DOHH2 (cell line): Measurements from ENCODE around the gene RAB3C.

Source experiments
- H3F3A ChIP-seq: fragments of 200-600 bp; sonication (generic), shearing (Covaris generic); 2 replicates; pipeline ENCODE4 v1.6.0; 2016; ENCODE audit warnings: antibody characterized with exemption, mild to moderate bottlenecking; ENCODE audit not compliant: control insufficient read depth, insufficient read depth
- H3K27ac ChIP-seq: fragments of 200-600 bp; sonication (generic); 2 replicates; pipeline ENCODE4 v1.5.1; 2014; ENCODE audit warnings: low read depth, mild to moderate bottlenecking, low read length, moderate library complexity
- H3K27me3 ChIP-seq: fragments of 200-600 bp; sonication (generic); 2 replicates; pipeline ENCODE4 v1.6.1; 2014; ENCODE audit warnings: mild to moderate bottlenecking, low read length, mixed read lengths; ENCODE audit not compliant: control insufficient read depth
- H3K36me3 ChIP-seq: fragments of 200-600 bp; sonication (generic); 2 replicates; pipeline ENCODE4 v1.6.1; 2014; ENCODE audit warnings: mild to moderate bottlenecking, low read length, moderate library complexity, mixed read lengths; ENCODE audit not compliant: control insufficient read depth
- H3K4me1 ChIP-seq: fragments of 200-600 bp; sonication (generic); 2 replicates; pipeline ENCODE4 v1.6.1; 2014; ENCODE audit warnings: mild to moderate bottlenecking, low read length, mixed read lengths; ENCODE audit not compliant: control insufficient read depth
- H3K4me2 ChIP-seq: fragments of 200-600 bp; sonication (generic); 2 replicates; pipeline ENCODE4 v1.6.0; 2014; ENCODE audit warnings: mild to moderate bottlenecking, low read length, moderate library complexity
- H3K4me3 ChIP-seq: fragments of 200-600 bp; sonication (generic); 2 replicates; pipeline ENCODE4 v1.5.1; 2014; ENCODE audit warnings: mild to moderate bottlenecking, low read length, mixed read lengths
- H3K79me2 ChIP-seq: fragments of 200-600 bp; sonication (generic); 2 replicates; pipeline ENCODE4 v1.6.1; 2014; ENCODE audit warnings: mild to moderate bottlenecking, low read length, mixed read lengths; ENCODE audit not compliant: control insufficient read depth
- H3K9me2 ChIP-seq: fragments of 200-600 bp; sonication (generic); replicated peaks from 2 replicates; pipeline ENCODE4 v1.6.1; 2014; ENCODE audit warnings: mild to moderate bottlenecking, low read length, mixed read lengths; ENCODE audit not compliant: control insufficient read depth
- H3K9me3 ChIP-seq: fragments of 200-600 bp; sonication (generic); 2 replicates; pipeline ENCODE4 v1.6.1; 2014; ENCODE audit warnings: antibody characterized with exemption, low read length, mixed read lengths; ENCODE audit not compliant: control insufficient read depth, insufficient read depth
- H4K20me1 ChIP-seq: fragments of 200-600 bp; sonication (generic); 2 replicates; pipeline ENCODE4 v1.6.0; 2014; ENCODE audit warnings: low read depth, mild to moderate bottlenecking, antibody characterized with exemption, low read length, moderate library complexity; ENCODE audit not compliant: control insufficient read depth, insufficient read depth
- EZH2phosphoT487 ChIP-seq: fragments of 200-600 bp; sonication (generic); IDR thresholded peaks from 2 replicates; pipeline ENCODE4 v1.6.1; 2017; ENCODE audit warnings: borderline replicate concordance, mild to moderate bottlenecking, antibody characterized with exemption, low read length, moderate library complexity, mixed read lengths
- TF ChIP-seq, protein P1 (sequence below): fragments of 200-600 bp; sonication (generic); IDR thresholded peaks from one replicate; pipeline ENCODE4 v1.5.1; 2014; ENCODE audit warnings: antibody characterized with exemption, mild to moderate bottlenecking, low read depth, low read length; ENCODE audit not compliant: poor library complexity, severe bottlenecking

RAB3C gene

GRCh38 chr5:58631895-58632294 lies 49.0 kb downstream of the RAB3C start:
- no peaks in the 10 kb centered on the region for H3K9me3 ChIP-seq
- H3K4me1 ChIP-seq = no peaks in the 10 kb centered on the region
- no peaks in the 10 kb centered on the region for H3F3A ChIP-seq
- H3K27me3 ChIP-seq = peaks cover 7% of the 10 kb centered on the region; the same call in 1 of the 2 replicates
- H3K4me2 ChIP-seq = no peak overlapping the region
- TF ChIP-seq EZH2phosphoT487 = no peak
- TF ChIP-seq, protein P1, sequence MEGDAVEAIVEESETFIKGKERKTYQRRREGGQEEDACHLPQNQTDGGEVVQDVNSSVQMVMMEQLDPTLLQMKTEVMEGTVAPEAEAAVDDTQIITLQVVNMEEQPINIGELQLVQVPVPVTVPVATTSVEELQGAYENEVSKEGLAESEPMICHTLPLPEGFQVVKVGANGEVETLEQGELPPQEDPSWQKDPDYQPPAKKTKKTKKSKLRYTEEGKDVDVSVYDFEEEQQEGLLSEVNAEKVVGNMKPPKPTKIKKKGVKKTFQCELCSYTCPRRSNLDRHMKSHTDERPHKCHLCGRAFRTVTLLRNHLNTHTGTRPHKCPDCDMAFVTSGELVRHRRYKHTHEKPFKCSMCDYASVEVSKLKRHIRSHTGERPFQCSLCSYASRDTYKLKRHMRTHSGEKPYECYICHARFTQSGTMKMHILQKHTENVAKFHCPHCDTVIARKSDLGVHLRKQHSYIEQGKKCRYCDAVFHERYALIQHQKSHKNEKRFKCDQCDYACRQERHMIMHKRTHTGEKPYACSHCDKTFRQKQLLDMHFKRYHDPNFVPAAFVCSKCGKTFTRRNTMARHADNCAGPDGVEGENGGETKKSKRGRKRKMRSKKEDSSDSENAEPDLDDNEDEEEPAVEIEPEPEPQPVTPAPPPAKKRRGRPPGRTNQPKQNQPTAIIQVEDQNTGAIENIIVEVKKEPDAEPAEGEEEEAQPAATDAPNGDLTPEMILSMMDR = no peak
- H3K36me3 ChIP-seq = no peaks in the 10 kb centered on the region
- no peaks in the 10 kb centered on the region for H3K79me2 ChIP-seq
- H4K20me1 ChIP-seq = no peaks in the 10 kb centered on the region
- no peaks in the 10 kb centered on the region for H3K9me2 ChIP-seq
- no peak overlapping the region for H3K4me3 ChIP-seq
- no peak overlapping the region for H3K27ac ChIP-seq

DNA sequence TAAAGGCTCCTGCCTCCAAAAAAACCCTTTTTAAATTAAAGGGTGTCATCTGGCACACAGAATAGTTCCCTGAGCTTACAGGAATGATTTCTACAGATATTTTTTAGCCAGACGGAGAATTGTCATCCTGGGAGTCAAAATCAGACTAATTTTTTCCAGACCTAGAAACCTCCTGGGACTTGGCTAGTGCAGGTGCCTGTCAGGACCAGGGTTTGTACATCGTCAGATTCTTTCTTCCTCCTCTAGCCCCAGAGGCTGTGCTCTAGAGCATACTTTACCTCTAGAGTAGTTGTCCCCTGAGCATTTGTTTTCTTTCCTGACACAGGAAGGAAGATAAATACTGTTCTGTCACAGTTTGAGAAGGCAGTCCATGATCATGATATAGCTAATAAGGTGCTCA lies 52.5 kb downstream of the RAB3C start:
- TF ChIP-seq, protein P1 = no peak
- no peak for TF ChIP-seq EZH2phosphoT487
- no peaks in the 10 kb centered on the region for H3K9me3 ChIP-seq
- no peak overlapping the region for H3K4me2 ChIP-seq

DNA sequence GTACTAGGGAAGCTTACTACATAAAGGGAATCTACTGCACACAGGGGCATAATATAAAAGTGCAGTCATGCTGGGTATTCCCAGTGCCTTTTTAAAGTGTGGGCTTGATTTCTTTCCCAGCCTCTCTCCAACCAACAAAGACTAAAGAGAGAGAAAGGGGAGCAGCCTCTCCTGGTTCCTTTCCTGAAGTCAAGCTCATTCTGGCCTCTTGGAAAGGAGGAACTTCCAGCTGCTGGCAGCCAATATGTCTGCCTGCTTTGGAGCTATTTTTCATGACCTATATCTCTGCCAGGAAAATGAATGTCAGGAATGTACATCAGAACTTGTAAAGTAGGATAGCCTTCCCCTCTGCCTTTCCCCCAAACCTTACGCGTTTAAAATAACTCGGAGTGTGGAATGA lies 57.1 kb downstream of the RAB3C start:
- no peaks in the 10 kb centered on the region for H3K9me2 ChIP-seq
- H3K9me3 ChIP-seq = no peaks in the 10 kb centered on the region
- no peaks in the 10 kb centered on the region for H3K79me2 ChIP-seq
- peaks cover 3% of the 10 kb centered on the region; the same call in 1 of the 2 replicates for H3K27me3 ChIP-seq
- no peaks in the 10 kb centered on the region for H3K36me3 ChIP-seq
- TF ChIP-seq, protein P1 = no peak
- TF ChIP-seq EZH2phosphoT487 = no peak
- no peaks in the 10 kb centered on the region for H3K4me1 ChIP-seq
- no peak overlapping the region for H3K4me3 ChIP-seq
- no peak overlapping the region for H3K4me2 ChIP-seq
- no peak overlapping the region for H3K27ac ChIP-seq
- no peaks in the 10 kb centered on the region for H3F3A ChIP-seq
- H4K20me1 ChIP-seq = no peaks in the 10 kb centered on the region

More for the DNA sequence above, 52.5 kb downstream of the RAB3C start:
- H3K4me3 ChIP-seq = no peak overlapping the region
- H4K20me1 ChIP-seq = no peaks in the 10 kb centered on the region
- no peaks in the 10 kb centered on the region for H3K4me1 ChIP-seq
- H3K27me3 ChIP-seq = peaks cover 3% of the 10 kb centered on the region; the same call in 1 of the 2 replicates
- H3K27ac ChIP-seq = no peak overlapping the region
- H3K36me3 ChIP-seq = no peaks in the 10 kb centered on the region
- no peaks in the 10 kb centered on the region for H3F3A ChIP-seq
- H3K79me2 ChIP-seq = no peaks in the 10 kb centered on the region
- no peaks in the 10 kb centered on the region for H3K9me2 ChIP-seq

GRCh38 chr5:58641533-58641932 lies 58.7 kb downstream of the RAB3C start:
- Histone ChIP-seq H3K4me3 (no peak overlapping the region), H3K9me3 (no peaks in the 10 kb centered on the region), H3K27me3 (no peaks in the 10 kb centered on the region), H3K79me2 (no peaks in the 10 kb centered on the region), H3K4me1 (no peaks in the 10 kb centered on the region), H4K20me1 (no peaks in the 10 kb centered on the region), H3F3A (no peaks in the 10 kb centered on the region), H3K27ac (no peak overlapping the region), H3K36me3 (no peaks in the 10 kb centered on the region), H3K9me2 (no peaks in the 10 kb centered on the region), H3K4me2 (no peak overlapping the region)
- no peak for TF ChIP-seq EZH2phosphoT487
- TF ChIP-seq, protein P1 = no peak
